HG03469 (cell line): Measurements from ENCODE around the gene CHRNA5.

ENCODE experiments used
- ATAC-seq: cut with Tn5 transposase; IDR thresholded peaks from one replicate; pipeline ENCODE4 v1.9.1; 2021; ENCODE audit warnings: mild to moderate bottlenecking, moderate library complexity, moderate number of reproducible peaks; ENCODE audit not compliant: unreplicated experiment

The CHRNA5 gene

DNA sequence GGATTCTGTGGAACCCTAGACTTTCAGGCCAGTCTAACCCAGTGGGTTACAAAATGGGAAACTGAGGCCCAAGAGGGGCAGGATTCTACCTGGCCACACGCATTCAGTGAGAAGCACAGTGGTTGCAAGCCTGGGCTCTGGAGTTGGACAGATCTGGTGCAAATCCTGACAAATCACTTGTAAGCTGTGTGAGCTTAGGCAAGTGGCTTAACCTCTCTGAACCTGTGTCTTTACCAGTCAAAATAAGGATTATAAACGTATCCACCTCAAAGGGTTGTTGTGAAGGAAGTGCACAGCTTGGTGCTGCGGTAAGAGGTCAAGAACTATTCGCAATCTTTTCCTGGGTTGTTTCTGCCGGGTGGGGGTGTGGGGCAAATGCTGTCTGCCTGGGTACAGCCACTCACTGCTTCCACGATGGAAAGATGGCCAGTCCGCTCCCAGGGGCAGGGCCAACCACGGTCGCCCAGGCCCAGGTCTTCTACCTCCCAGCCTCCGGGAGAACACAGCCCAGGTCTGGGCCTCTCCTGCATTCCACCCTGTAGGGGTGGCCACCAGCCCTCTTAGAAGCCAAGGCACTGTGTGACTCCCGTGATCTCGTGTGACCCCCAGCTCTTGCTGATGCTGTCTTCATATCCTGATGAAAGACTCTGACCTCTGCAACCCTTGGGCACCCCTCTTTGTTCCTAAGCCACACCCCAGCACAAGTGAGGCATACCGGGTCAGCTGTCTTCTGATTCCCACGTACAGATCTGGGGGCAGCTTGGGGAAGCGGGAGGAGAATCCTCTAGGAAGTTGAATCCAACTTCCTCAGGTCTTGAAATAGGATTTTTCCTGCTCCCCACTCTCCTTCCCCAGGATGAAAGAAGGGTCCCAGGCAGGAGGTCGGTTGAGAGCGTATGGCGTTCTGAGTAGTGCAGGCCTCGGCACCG, 54.0 kb downstream of the CHRNA5 start:
- no peak for ATAC-seq

DNA sequence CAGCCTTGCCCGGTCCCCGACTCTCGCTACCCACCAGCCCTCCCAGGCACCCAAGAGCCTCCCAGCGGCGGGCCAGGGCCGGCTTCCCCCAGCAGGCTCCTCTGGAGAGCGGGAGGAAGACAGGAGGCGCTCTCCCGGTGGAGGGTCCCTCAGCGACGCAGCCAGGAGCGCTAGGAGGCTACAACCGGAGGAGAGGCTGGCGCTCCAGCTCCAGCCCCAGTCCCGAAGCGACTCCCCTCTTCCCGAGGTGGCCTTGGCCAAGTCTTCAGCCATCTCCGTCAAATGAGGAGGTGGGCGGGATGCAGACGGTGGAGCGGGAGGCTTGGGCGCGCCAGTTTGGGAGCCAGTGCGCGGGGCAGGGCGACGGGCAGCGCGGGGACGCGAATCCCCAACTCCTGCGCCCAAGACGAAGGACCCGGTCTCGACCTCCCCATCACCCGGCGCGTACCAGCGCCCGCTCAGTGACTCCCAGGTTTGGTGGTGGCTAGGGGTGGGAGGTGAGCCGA, 54.8 kb downstream of the CHRNA5 start:
- no peak for ATAC-seq

DNA sequence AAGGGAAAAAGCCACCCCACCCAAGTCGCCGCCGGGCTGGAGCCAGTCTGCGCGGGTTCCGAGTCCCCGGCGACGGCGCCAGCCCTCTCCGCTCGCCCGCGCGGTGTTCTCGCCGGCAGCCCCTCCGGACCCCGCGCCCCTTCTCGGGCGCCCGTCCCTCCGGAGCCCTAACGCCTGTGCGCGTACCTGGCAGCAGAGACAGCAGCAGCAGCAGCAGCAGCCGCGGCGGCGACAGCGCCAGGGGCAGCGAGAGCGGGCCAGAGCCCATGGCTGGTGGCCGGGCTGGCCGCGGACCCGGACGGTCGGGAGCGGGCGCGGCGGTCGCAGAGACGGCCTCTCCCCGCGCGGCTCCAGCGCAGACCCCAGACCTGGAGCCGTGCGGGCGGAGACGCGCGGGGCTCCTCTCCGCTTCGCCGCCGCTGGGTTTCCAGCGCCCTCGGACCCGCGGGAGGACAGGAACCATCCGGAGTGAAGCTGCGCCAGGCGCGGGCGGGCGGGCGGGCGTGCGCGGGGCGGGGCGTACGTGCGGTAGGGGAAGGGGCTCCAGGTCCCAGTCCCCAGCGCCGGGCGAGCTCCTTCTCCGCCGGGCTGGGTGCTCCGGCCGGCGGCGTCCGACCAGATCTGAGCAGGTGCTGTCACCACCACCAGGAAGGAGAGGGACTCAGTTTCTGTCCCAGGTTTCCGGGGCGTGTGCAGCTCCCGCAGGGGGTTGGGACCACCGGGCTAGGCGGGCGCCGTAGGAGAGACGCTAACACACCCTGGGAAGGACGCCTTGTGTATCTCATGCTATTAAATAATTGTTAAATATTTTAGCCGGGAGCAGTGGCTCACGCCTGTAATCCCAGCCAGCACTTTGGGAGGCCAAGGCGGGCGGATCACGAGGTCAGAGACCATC, 55.5 kb downstream of the CHRNA5 start, which contains the start of gene CHRNA3:
TSS of gene CHRNA3 (minus strand) at position 470 of the 895 bp plus-strand sequence. CDS start at position 268, 202 bp downstream.
- ATAC-seq: no peak

DNA sequence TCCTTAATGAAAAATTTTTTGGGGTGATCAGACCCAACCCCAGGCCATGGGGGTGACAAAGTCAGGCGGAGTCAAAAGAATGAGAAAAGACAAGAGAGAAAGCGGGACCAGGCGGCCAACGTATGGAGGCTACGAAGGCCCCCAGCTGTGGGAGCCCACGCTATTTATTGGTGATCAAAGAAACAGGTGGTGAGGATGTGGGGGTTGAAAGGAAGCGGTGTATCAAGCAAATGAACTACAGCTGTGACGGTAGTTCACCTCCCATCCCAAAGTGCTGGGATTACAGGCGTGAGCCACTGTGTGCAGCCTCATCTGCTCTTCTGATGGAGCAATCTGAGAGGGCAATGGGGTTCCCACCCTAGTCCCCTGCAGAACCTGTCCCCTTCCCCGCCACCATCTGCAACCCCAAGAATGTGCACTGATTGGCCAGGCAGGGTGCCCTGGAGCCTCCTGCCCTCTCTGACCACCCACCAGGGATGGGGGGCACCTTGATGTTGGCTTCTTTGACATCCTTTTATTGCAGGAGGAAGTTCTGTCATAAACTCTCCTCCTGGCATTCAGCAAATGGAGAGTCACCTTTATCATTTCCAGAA, 56.6 kb downstream of the CHRNA5 start:
- no peak for ATAC-seq

DNA sequence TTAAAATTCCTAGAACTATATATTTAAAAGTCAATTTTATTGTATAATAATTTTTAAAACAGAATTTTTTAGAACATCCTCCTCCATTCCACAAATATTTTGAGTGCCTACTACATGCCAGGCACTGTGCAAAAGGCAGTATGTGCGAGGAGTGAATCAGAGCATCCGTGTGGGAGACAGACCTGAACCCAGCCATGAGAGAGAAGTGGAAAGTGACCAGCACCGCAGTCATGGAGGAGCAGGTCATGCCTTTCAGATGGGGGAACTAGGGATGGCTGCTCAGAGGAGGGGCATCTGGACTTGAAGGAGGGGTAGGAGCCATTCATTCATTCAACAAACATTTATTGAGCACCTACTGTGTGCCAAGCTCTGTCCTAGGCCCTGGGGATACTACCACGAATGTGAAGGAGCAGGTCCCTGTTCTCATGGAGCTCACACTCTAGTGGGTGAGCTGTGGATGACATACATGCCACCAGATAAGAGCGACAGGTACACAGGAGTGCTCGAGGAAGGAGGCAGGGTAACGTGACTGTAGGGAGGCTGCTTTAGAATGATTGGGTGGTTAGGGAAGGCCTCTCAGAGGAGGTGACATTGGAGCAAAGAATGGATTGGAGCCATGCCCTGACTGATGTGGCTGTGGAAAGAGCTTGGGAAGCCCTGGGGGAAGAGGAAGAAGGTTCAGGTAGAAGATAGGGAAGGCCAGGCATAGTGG, 58.6 kb downstream of the CHRNA5 start:
- ATAC-seq: no peak

DNA sequence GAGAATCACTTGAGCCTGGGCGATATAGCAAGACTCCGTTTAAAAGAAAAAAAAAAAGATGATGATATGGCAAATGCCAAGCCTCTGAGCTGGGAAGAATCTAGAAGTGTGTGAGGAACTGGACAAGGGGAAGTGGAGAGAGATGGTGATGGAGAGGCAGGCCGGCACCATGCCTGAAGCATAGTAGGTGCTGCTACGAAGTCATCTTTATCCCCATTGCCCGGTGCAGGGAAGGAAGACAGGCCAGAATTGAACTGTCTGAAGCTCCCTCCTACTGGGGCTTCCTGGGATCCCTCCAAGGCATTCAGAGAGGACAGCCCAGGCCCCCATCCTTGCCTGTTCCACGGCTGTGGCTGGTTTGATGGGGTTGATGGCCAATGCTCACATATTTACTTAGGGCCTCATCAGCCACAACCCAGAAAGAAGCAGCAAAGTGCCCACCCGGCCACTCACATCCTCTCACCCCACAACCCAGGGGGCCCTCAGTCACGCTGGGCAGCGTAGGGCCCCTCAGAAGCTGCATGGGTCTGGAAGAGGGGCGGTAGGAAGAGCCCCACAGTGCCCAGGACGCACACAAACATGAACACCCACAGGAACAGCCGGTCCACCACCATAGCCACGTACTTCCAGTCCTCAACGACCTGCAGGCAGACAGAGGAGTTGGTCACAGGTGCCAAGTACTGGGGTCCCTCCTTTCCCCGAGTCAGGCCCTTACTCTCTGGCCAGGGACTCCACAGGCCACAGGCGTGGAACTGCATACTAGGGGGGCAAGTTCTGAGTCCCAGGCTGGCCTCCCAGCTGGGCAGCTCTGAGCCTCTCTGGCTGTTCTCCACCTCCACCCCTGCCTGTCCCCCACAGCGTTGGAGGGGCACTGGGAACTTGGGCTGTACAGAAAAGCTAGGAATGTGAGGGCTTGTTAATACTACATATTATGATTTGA, 59.6 kb downstream of the CHRNA5 start:
- no peak for ATAC-seq

DNA sequence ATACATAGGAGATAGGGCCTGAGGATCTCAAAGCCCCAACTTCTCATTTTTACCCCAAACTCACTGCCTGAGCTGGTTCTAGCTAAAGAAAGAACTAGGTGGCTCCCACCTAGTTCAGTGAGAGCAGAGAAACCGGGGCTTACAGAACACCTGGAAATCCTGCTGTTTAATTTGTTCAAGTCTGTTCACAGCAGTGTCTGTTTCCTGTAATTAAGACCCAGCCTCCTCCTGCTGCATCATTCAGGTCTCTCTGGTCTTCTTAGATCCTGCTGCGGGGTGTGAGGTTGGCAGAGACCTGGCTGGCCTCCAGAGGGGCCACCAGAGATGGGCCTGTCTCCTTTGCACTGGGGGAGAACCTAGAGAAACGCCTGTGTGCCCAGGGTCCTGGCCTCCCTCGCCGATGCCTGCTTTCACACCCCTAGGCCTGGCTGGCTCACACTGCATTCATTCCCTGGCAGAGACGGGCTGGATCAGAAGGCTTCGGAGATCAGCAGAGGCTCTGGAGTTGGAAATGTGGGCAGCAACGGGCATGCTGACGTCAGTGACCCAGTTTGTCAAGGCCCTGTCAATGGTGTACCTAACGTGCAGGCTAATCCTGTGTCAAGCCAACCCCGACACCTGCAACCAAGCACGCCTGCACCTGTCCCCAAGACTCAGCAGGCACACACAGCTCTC, 60.4 kb downstream of the CHRNA5 start:
- no peak for ATAC-seq

DNA sequence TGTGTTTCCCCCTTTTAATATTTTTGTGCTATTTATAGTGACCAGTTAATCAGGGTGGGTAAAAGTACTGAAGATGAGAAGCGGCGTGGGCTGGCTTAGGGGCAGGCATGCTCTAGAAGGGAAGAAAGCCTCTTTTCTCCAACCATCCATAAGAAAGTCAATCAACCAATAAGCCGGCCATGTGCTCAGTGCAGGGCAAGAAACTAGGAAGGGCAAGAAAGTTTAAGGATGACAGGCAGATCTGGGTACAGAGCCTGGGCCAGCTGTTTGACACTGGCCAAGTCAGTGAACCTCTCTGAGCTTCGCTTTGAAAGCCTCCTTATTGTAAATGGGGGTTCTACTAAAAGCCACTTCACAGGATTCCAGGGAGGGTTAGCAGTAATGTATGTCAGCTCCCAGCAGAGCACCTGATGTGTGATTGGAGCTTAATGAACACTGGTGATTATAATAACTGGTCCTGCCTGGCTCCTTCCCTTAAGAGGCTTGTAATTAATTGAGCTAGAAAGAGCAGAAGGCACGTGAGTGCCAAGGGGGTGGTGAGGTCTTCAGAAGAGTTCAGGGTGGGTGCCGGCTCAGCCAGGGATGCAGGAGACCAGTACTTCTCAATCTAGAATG, 61.2 kb downstream of the CHRNA5 start:
- ATAC-seq: no peak

DNA sequence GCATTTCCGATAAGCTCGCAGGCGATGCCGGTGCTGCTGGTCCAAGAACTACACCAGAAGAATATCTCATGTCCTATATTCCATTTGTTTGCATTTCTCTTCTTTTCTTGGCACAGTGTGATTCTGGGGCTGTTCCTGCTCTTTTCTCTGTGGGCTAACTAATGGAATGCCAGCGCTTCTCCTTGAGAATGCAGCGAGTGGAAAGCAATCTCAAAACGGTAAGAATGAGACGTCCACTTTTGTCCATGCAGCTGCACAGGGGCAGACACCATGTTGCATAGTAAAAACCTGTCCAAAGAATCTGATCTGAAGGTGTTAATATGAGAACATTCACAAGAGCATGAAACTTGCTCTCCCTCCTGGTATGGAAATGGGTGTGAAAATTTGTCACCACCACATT, 62.0 kb downstream of the CHRNA5 start:
- ATAC-seq: no peak

DNA sequence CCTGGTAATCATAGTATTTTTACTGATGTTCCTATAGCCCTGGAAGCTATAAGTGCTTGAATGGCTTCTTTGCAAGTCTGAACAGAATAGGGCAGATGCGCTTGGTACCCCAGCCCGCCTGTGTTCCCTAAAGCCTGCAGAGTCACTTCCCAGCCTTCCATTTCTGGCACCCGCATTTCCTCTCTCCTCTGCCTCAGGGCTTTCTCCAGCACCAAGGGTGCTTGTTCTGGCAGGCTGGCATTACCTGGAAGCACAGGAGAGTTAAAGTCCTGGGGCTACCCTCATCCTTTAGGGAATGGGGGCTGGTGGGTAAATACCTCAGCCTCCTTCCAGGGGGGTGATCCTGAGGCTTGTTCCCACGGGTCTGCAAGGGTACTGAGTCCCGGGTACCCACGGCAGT, 62.9 kb downstream of the CHRNA5 start:
- ATAC-seq: no peak

DNA sequence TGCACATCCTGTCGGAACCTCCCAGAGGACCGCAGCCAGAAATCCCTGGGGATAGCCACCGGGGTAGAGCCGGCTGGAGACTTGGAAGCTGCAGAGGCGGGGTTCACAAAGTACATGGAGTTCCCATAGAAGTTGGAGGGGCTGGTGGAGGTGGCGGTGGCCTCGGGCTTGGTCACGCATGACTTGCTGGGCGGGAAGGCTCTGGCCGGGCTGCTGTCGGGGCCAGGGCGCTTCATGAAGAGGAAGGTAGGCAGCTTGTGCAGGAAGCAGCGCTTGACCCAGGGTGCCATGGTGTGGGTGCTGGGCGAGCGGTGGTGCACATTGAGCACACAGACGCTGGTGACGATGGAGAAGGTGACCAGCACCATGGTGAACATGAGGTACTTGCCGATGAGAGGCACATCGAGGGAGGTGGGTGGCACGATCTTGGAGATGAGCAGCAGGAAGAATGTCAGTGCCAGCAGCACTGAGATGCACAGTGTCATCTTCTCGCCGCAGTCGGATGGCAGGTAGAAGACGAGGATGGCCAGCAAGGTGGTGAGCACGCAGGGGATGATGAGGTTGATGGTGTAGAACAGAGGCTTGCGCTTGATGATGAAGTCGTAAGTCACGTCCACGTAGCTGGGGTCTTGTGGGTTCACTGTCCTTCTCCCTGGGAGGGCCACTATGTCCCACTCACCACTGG, 63.9 kb downstream of the CHRNA5 start:
- no peak for ATAC-seq

DNA sequence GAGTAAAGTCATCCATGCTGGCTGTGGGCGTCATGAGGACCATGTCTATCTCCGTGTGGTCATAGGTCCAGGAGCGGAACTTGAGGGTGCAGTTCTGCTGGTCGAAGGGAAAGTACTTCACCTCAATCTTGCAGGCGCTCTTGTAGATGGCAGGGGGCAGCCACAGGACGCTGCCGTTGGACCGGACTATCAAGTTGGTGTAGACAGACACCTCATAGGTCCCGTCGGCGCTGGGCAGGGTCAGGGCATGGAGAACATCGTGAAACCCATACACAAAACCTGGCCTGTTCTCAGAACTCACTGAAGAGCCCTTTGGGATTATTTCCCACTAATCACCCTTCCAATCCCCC, 64.4 kb downstream of the CHRNA5 start:
- ATAC-seq: no peak

DNA sequence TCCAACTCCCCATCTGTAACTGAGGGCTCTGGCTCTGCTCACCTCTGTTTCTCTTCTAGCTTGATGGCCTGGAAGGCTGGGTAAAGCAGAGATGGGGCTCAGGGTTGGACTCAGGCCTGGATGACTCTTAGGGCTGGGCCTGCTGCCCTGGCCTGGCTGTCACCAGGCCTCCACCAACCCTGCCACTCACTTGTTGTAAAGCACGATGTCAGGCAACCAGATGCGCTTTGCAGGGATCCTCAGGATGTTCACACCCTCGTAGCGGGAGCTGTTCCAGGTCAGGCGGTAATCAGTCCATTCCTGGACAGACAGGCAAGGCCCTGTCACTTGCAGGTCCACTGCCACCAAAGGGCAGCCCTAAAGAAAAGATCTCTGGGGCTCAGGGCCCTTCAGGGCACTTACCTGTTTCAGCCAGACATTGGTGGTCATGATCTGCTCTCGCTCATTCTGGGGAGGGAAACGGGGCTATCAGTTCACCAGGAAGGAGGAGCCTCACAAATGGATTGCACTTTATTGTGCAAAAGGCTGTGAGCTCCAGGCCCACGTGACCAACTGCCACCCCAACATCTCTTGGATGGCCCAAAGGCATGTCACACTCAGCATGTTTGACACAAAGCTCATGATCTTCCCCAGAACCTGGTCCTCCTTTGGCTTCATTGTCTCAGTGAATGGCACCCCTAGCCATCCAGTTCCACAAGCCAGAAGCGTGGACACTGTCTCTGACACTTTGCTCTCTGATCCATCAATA, 65.7 kb downstream of the CHRNA5 start:
- ATAC-seq: no peak

DNA sequence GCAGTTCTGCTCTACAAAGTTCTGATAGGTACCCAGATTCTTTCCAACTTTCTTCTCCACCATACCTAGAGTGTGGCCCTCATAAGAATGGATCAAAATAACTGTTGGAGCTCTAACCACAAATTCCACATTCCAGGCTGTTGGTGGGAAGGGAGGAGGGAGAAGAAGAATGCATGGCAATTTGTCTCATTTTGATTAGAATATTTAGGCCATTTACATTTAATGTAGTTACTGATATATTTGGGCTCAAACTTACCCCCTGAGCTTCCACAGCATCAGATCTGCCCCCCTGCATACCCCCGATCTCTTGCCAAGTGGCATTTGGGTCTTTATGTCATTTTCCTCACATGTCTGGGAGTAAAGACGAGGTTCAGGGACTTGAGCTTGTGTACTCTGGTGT, 68.0 kb downstream of the CHRNA5 start:
- ATAC-seq: no peak

DNA sequence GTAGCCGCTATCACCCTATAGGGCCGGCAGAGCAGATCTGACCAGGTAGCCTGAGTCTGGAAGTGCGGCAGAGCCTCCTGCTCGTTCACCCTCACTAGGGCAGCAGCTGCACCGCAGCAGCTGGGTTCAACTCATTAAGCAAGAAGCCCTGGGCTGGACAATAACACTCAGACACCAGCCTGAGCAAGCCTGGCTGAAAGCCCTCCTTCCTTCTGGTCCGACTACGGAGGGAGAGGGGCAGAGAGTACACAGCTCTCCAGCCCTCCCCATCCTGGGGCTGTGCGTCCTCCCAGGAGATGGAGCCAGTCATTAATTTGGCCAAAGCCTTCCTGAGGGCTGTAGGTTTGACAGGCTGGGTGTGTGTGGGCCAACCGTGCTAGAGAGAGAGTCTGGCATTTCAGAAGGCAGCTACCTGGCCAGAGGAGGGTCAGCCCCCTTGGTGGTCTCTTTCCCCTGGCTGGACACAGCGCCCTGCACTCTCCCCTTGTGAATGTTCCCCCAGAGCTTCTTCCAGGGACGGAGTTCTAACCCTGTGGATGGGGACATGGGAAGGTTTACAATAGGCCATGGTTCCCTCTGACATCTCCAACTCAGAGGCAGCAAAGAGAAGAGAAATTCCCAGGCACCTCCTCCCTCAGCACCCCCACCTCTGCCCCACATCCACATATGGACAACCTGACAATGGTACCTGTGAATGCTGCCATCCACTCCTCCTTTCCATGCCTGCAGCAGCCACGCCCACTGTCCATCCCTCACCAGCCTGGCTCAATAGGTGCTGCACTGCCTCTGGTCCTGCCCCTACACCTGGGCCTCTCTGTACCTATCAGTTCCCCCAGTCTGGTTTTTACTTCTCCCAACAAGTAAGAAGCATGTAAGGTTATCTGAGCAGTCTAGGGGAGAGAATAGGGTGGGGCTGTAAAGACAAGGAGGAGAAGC, 69.2 kb downstream of the CHRNA5 start:
- no peak for ATAC-seq

DNA sequence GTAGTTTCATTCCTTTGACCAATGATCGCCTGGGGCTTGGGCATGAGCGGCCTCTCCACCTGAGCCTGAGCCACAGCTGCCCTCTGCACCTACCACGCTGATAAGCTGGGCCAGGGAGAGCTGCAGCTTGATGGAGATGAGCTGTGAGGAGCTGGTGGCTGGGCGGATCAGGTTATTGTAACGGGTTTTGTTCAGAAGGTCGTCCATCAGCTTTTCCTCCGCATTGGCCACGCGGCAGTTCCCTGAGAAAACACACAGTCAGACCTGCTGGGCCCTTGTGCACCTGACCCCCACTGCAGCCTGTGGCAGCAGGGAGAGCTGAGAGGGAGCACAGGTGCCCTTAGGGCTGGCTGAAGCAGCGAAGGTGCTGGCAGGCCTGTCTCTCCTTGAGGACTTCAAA, 70.0 kb downstream of the CHRNA5 start:
- ATAC-seq: no peak
